Kidney (tissue), 14 donors: ENCODE results near the gene GABRB1. TPM values are rescaled to one million over a fixed set of nuclear protein-coding genes. Genes with fewer than 3 reads are reported as not detected.

ENCODE experiments used
- DNase-seq, 5 donors: peaks; one replicate each; pipeline ENCODE4 v3.0.0-alpha.2; 2013 to 2020
- FAIRE-seq: peaks from 2 replicates; lab custom pipeline; 2012; peaks lifted over from hg19 to GRCh38; lab: Jason Lieb, UNC
- H3K27ac ChIP-seq, 2 donors: one replicate each; pipeline ENCODE4 v1.7.0; 2013; ENCODE audit warnings: low read depth in 2 of 2, low read length in 2 of 2, inconsistent platforms in 1 of 2
- H3K27me3 ChIP-seq: one replicate; pipeline ENCODE4 v1.7.1; 2013; ENCODE audit warnings: low read length, inconsistent platforms; ENCODE audit not compliant: control insufficient read depth, insufficient read depth
- H3K36me3 ChIP-seq, 3 donors: one replicate each; pipeline versions ENCODE4 v1.7.0 to v1.7.1; 2013; ENCODE audit warnings: low read length in 3 of 3, control low read depth in 1 of 3, inconsistent platforms in 1 of 3; ENCODE audit not compliant: insufficient read depth in 3 of 3, control insufficient read depth in 2 of 3
- H3K4me1 ChIP-seq, 3 donors: one replicate each; pipeline versions ENCODE4 v1.7.0 to v1.7.1; 2013; ENCODE audit warnings: low read length in 3 of 3, inconsistent platforms in 1 of 3, low read depth in 1 of 3; ENCODE audit not compliant: control insufficient read depth in 2 of 3, insufficient read depth in 2 of 3
- H3K4me3 ChIP-seq, 3 donors: one replicate each; pipeline versions ENCODE4 v1.7.0 to v1.8.1; 2013; ENCODE audit warnings: low read length in 3 of 3, control low read depth in 1 of 3, inconsistent platforms in 1 of 3
- H3K9ac ChIP-seq, 3 donors: one replicate each; pipeline versions ENCODE4 v1.7.0 to v1.7.1; 2013; ENCODE audit warnings: low read length in 3 of 3, control low read depth in 1 of 3, inconsistent platforms in 1 of 3
- H3K9me3 ChIP-seq, 3 donors: one replicate each; pipeline versions ENCODE4 v1.7.0 to v1.7.1; 2013; ENCODE audit warnings: low read length in 3 of 3, control low read depth in 1 of 3, inconsistent platforms in 1 of 3; ENCODE audit not compliant: control insufficient read depth in 2 of 3, insufficient read depth in 1 of 3
- CTCF ChIP-seq: IDR thresholded peaks from 3 replicates; pipeline ENCODE4 v1.5.1; 2012; ENCODE audit warnings: mild to moderate bottlenecking, moderate library complexity, borderline replicate concordance; ENCODE audit not compliant: insufficient read depth; ENCODE audit errors: extremely low read depth
- intact Hi-C: fragments of 100-400 bp; cut with DNase I; formaldehyde crosslinking; loops from one replicate; pipeline ENCODE4 v1.11.1; 2022
- polyA plus RNA-seq: library from polyadenylated mRNA; stranded (reverse); fragments of 350-450 nt; fragmentation: Illumina TruSeq; extraction: RNeasy Lipid Tissue Mini Kit (QIAGEN cat#74804); gene quantifications from one replicate; pipeline ENCODE4 v1.2.3, GENCODE V29; 2014; ENCODE audit warnings: low read depth, low replicate concordance; ENCODE audit not compliant: insufficient read depth
- total RNA-seq: library from RNA; stranded (reverse); fragmentation: NEBNext Ultra II Directional; extraction: Animal tissue kit (Norgen Biotek cat#: 25700); gene quantifications from one replicate; pipeline ENCODE4 v1.2.1, GENCODE V29; 2021
- donor health status: control.
- donor health status: control.
- donor health status: control.
- donor health status: control.
- donor health status: control.
- donor health status: DM: yes; HTN: yes; CAD: no.
- donor health status: Normal renal cell carcinoma (clear cell type).

The GABRB1 gene
- total and polyA plus RNA-seq, 2 donors from 2014 or later = 0.79 to 0.82 TPM

- Histone ChIP-seq H3K9me3 (no peaks in the 10 kb centered on the region), H3K36me3 (no peaks in the 10 kb centered on the region), H3K27me3 (no peaks in the 10 kb centered on the region), H3K27ac (no peak overlapping the region), H3K4me3 (no peak overlapping the region), H3K9ac (no peak overlapping the region), H3K4me1 (no peaks in the 10 kb centered on the region)
- FAIRE-seq (no peak), DNase-seq (no peak)
- TF ChIP-seq CTCF = no peak
- intact Hi-C loops = no loop called here
These were observed 43.4 kb downstream of the GABRB1 start for GRCh38 chr4:47074816-47075215.

GRCh38 chr4:47075262-47075661 lies 43.9 kb downstream of the GABRB1 start:
- intact Hi-C loops = no loop called here
- Histone ChIP-seq H3K9me3 (no peaks in the 10 kb centered on the region), H3K27me3 (no peaks in the 10 kb centered on the region), H3K4me3 (no peak overlapping the region), H3K27ac (no peak overlapping the region), H3K36me3 (no peaks in the 10 kb centered on the region), H3K4me1 (no peaks in the 10 kb centered on the region), H3K9ac (no peak overlapping the region)
- FAIRE-seq = no peak
- DNase-seq = no peak
- no peak for TF ChIP-seq CTCF

GRCh38 chr4:47075919-47076318 lies 44.6 kb downstream of the GABRB1 start:
- no peak for TF ChIP-seq CTCF
- DNase-seq (no peak), FAIRE-seq (no peak)
- no peak overlapping the region for H3K27ac ChIP-seq
- H3K9ac ChIP-seq = no peak overlapping the region
- no peaks in the 10 kb centered on the region for H3K27me3 ChIP-seq
- no peaks in the 10 kb centered on the region for H3K9me3 ChIP-seq
- intact Hi-C loops = no loop called here
- H3K4me3 ChIP-seq = no peak overlapping the region
- H3K4me1 ChIP-seq = no peaks in the 10 kb centered on the region
- H3K36me3 ChIP-seq = no peaks in the 10 kb centered on the region

- Histone ChIP-seq H3K27me3 (no peaks in the 10 kb centered on the region), H3K9me3 (no peaks in the 10 kb centered on the region), H3K36me3 (no peaks in the 10 kb centered on the region), H3K4me3 (no peak overlapping the region), H3K27ac (no peak overlapping the region), H3K4me1 (no peaks in the 10 kb centered on the region), H3K9ac (no peak overlapping the region)
- no peak for TF ChIP-seq CTCF
- DNase-seq = no peak
- FAIRE-seq = no peak
- intact Hi-C loops = no loop called here
These were observed 52.7 kb downstream of the GABRB1 start for GRCh38 chr4:47084111-47084510.
